Gastroesophageal sphincter (tissue), 3 donors: ENCODE measurements around the gene GTF2F2.

Experiments
- CTCF ChIP-seq, 4 experiments: fragments of 200-600 bp in 2 of 4; fragments of 450-650 bp in 2 of 4; sonication (generic) in 1 of 4; IDR thresholded peaks; one replicate each; pipeline ENCODE4 v1.5.1; 2017 to 2019; ENCODE audit warnings: antibody characterized with exemption in 4 of 4, mild to moderate bottlenecking in 2 of 4, moderate library complexity in 2 of 4
- POLR2A ChIP-seq, 2 donors: fragments of 450-650 bp; IDR thresholded peaks; one replicate each; pipeline ENCODE4 v1.6.1; 2017; ENCODE audit warnings: antibody characterized with exemption in 2 of 2, mild to moderate bottlenecking in 2 of 2, moderate library complexity in 1 of 2
- POLR2AphosphoS5 ChIP-seq: sonication (generic); formaldehyde crosslinking; IDR thresholded peaks from one replicate; pipeline ENCODE4 v1.6.1; 2017; ENCODE audit warnings: antibody characterized with exemption

GRCh38 chr13:45332036-45332830 is 211.9 kb downstream of the GTF2F2 start:
- TF ChIP-seq CTCF (IDR thresholded peaks at IDR 0.05) (no peak), POLR2A (IDR thresholded peaks at IDR 0.05) (no peak), POLR2AphosphoS5 (no peak)
